CD4-positive, alpha-beta T cell treated with Interleukin-4 for 4 hours (primary cell): ENCODE measurements around the gene OR1E2.
"Not testable (repeated sequence)": the region's sequence is repeated elsewhere in the genome, so short reads cannot be mapped to it uniquely, and the experiment has no call there.

Experiments used
- DNase-seq: peaks from one replicate; pipeline ENCODE4 v3.0.0-alpha.2; 2020

Gene OR1E2

GRCh38 chr17:3397801-3398200, 35.8 kb downstream of the OR1E2 start:
- DNase-seq: not testable (repeated sequence)

- no peak for DNase-seq
Measured at GRCh38 chr17:3389791-3390190, 43.9 kb downstream of the OR1E2 start.

- no peak for DNase-seq
Measured at GRCh38 chr17:3385869-3386816, 47.5 kb downstream of the OR1E2 start, which contains the start of gene OR3A2. OR3A2 (minus strand) TSS chr17:3386308.
